Right lobe of liver (tissue), 4 donors: ENCODE measurements around the gene SHISA6.

ENCODE experiments used
- POLR2A ChIP-seq: fragments of 450-650 bp; IDR thresholded peaks from one replicate; pipeline ENCODE4 v1.6.1; 2017; ENCODE audit warnings: antibody characterized with exemption, mild to moderate bottlenecking
- TF ChIP-seq, protein P1 (sequence below), 4 donors: fragments of 200-600 bp in 3 of 4; fragments of 450-650 bp in 1 of 4; IDR thresholded peaks; one replicate each; pipeline versions ENCODE4 v1.5.1 to v1.8.0; 2016 to 2022; ENCODE audit warnings: antibody characterized with exemption in 4 of 4, mild to moderate bottlenecking in 2 of 4
- donor health status: DM: no; HTN: no; CAD: no.
- donor health status: DM: no; HTN: no; CAD: no.
- donor health status: DM: no; HTN: yes; CAD: no.

DNA sequence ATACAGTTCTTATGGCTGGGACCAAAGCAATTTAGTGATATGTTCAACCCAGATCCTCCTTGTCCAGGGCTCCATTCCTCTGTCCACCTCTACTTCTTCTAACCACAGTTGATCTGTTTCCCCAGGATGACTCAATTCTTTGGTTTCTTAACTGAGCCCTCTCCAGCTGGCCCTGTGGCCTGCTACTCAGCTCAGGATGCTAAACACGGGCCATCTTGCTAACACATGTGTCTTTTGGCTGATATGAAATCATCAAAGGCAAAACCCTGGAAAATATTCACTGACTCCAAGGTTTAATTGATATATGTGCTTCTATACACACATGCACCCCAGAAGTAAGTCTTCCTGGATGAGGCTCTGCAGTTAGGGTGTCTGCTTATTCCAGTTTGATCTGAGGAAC is 43.8 kb downstream of the SHISA6 start:
- TF ChIP-seq, protein P1, sequence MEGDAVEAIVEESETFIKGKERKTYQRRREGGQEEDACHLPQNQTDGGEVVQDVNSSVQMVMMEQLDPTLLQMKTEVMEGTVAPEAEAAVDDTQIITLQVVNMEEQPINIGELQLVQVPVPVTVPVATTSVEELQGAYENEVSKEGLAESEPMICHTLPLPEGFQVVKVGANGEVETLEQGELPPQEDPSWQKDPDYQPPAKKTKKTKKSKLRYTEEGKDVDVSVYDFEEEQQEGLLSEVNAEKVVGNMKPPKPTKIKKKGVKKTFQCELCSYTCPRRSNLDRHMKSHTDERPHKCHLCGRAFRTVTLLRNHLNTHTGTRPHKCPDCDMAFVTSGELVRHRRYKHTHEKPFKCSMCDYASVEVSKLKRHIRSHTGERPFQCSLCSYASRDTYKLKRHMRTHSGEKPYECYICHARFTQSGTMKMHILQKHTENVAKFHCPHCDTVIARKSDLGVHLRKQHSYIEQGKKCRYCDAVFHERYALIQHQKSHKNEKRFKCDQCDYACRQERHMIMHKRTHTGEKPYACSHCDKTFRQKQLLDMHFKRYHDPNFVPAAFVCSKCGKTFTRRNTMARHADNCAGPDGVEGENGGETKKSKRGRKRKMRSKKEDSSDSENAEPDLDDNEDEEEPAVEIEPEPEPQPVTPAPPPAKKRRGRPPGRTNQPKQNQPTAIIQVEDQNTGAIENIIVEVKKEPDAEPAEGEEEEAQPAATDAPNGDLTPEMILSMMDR (IDR thresholded peaks at IDR 0.05), result no peak
- TF ChIP-seq POLR2A, result no peak
